Body of pancreas (tissue), 4 donors: ENCODE results near the gene PDZD8.

Experiments used
- CTCF ChIP-seq, 7 experiments: fragments of 450-650 bp in 4 of 7; fragments of 200-600 bp in 3 of 7; sonication (generic) in 3 of 7; IDR thresholded peaks; one replicate each; pipeline ENCODE4 v1.5.1; 2016 to 2019; ENCODE audit warnings: antibody characterized with exemption in 7 of 7
- POLR2A ChIP-seq, 3 donors: fragments of 450-650 bp; IDR thresholded peaks; one replicate each; pipeline ENCODE4 v1.6.1; 2016; ENCODE audit warnings: antibody characterized with exemption in 3 of 3, mild to moderate bottlenecking in 2 of 3

GRCh38 chr10:117284716-117285494 is 90.3 kb downstream of the PDZD8 start:
- TF ChIP-seq POLR2A (IDR thresholded peaks at IDR 0.05) (no peak), CTCF (IDR thresholded peaks at IDR 0.05) (no peak)
